RKO (cell line): ENCODE results near the gene NRXN3.

Experiments
- DNase-seq: peaks from one replicate; pipeline ENCODE4 v3.0.0-alpha.2; 2016; ENCODE audit warnings: low spot score

Gene NRXN3

DNA sequence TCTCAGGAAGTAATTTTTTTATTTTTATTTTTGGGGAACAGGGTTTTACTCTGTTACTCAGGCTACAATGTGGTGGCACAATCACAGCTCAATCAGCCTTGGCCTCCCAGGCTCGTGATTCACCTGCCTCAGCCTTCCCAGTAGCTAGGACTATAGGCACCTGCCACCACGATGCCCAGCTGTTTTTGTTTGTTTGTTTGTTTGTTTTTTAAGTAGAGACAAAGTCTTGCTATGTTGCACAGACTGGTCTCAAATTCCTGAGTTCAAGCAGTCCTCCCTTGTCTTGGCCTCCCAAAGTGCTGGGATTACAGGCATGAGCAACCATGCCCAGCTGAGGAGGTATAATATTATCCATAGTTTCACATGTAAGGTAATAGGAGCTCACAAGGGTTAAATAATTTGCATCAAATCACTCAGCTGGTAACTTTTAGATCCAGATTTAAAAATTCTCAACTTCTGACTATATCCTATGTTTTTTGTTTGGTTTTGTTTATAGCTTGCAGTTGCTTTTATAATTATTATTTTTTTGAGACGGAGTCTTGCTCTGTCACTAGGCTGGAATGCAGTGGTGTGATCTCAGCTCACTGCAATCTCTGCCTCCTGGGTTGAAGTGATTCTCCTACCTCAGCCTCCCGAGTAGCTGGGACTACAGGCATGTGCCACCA lies 1411.9 kb downstream of the NRXN3 start:
- no peak for DNase-seq

DNA sequence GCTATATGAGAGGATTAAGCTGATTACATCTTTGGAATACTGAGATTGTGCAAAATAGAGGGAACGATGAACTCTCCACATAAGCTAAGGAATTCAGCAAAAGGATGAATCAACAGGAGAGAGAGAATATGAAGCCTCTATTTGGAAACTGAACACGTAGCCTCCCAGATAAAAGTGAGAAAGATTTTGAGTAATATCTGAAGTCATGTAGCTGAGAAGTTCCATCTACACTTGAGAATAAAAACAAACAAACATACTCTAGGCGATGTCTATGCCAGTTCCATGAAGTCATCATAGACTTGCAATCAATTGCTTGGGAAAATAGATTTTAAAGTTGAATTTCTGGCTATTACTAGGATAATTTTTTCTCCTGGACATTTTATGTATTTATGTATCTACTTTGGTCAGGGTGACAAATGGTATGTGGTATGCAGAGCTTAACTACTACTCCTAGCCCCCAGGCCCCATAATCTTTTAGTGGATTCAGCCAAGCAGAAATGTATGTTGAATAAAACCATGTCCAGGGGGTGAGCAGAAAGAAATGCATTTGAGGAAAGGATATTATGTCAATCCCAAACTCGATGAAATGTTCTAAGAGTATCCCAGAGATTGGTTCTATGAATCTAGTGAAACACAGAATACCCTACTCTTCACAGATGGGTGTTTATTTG lies 1413.7 kb downstream of the NRXN3 start:
- DNase-seq, result no peak

DNA sequence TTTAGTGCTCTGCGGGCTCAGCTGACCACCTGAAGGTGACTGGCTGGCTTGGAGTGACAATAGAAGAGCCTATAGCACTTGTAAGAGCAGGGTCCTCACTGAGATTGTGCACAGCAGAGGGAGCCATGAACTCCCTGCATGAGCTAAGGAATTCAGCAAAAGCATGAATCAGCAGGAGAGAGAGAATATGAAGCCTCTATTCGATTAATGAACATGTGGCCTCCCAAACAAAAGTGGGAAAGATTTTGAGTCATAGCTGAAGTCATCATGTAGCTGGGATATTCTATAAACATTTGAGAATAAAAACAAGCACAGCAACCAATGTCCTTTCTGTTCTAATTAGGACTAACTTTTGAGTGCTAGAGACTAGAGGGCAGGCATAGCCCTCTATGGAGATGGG lies 1414.5 kb downstream of the NRXN3 start:
- DNase-seq, result peak; percentile 26

DNA sequence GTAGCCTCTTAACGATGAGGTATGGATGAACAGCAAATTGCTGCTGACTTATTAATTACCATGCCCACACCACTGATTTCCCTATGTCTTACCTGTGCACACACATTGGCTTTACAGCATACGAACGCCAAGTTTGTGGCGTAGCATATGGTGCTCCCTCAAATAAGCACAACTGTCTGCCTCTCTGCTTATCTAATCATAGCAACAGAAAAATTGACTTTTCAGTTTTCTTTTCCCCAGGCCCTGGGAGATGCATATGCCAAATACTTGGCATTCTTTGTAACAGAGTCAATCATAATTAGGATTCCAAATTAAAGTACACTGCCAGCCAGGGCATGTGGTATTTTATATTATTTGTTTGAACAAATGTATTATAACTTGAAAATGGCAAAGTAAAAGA lies 1415.7 kb downstream of the NRXN3 start:
- no peak for DNase-seq

DNA sequence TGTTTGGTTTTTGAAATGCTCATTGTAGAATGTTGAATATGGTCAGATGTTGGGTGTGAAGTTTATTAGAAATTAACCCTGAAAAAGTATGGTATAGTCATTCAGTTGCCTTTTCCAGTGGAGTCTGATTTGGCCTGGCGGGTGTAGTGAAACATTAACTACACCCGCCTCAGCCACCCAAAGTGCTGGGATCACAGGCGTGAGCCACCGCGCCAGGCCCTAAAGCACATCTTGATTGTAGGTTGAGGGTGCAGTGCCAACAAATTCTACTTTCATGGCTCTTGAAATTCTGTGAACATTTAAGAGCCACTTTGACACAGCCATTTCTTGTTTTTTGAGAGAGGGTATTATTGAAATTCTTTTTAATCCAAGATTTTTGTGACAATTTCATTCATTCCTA lies 1416.2 kb downstream of the NRXN3 start:
- DNase-seq, result no peak

DNA sequence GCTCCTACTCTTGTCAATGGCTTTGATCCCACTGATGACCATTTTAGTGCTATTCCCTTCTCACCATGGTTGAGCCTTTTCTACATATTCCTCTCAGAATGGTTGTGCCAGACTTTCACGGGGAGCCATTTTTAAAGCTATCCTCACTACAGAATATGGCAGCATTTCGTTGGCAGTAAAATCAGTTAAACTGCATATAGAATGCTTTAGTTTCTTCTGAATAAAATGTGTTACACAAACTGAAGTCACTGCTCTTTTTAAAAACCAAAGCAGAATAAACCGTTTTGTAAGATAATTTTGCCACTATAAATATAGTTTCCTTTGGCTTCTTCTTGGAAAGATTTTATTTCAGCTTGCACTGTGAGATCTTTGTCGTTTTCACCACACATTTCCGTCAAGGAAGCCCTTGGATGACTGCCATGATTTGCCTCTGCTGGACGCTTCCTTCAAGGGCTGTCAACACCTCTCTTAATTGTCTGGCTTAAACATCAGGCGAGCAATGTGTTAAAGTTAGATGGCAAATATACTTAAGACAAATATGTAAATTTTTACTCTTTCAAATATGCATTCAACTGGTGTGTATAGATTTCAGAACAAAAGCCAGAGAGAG lies 1416.9 kb downstream of the NRXN3 start:
- no peak for DNase-seq

DNA sequence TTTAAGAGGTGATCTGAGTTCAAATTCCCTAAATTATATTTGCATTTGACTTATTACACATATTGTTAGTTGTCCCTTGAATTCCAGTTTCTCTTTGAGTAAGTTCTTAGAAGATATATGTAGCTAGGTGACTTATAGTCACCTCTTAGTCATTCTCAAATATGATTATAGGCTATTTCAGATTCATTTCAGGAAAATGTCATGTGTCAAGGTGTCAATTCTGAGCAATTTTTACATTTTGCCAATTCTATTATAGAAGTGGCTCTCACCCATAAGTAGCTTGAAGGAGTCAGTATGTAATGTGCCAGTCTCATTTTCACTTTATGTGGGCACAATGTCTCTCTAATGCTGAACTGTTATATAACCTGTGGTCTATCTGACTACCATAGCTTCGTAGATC lies 1417.7 kb downstream of the NRXN3 start:
- DNase-seq, result no peak

DNA sequence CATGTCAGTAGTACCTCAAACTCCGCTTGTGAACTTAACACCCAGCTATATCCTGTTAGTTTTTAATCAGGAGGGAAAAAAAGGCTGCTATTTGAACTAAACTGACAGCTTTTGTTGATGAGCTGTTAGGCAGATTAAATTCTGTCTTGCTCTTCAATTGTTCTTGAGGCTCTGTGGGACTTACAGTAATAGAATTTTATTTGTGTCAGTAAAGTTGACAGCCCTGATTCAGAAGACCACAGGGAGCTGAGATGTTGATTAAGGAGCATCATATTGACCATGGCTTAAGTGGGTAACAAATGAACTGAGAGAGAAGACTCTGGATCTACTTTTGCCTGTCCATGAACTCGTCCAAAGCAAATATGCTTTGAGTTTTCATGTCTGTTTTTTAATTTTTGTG lies 1418.2 kb downstream of the NRXN3 start:
- no peak for DNase-seq

DNA sequence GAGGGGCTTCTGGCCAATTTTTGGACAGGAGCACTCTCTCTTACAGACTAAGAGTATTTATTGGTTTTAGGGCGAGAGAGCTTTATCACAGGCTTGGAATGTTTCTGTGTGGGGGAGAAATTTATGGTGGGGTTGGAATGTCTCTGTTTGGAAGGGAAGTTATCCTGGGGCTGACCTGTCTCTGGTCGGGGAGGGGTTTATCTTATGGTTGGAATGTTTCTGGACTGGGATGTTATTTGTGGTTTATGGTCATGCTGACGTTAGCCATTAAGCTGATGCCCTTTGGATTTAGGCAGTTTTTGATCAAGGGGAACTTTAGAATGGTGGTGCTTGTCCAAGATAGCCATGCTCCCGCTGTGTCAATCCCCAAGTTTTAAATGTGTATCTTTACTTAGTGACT lies 1426.4 kb downstream of the NRXN3 start:
- DNase-seq, result no peak

DNA sequence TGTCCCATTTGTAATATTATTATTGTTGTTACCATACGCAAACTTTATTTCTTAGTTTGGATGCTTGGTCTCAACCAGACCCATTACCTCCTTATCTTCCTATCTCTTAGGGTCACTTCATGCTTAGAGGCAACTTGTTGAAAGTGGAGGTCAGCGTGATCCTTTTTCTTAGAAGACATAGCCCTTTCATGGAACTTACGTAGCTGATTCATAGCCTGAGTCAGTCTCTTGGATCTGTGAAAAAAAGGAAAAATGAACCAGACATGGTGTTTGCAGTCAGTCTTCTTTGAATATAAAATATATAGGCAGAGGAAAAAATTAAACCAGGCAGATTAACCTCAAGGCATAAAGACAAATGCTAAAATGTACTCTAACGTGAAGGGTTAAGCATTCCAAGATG lies 1427.4 kb downstream of the NRXN3 start:
- no peak for DNase-seq

DNA sequence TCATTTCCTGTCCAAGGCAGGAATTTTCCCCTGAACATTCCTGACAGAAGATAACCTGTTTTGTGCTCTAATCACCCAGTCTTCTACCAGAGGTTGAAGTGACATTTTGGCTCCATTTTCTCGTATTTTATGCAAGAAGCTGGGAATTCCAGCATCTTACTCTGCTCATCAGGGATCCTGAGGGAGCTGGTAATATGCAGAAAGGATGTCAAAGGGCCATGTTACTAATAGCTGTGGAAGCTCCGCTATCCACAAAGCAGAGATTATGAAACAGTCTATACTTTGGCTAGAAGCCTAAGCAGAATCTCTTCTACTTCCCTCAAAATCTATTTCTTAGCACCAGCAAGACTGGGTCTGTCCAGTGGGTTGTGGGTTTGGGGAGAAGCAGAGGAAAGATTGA lies 1428.2 kb downstream of the NRXN3 start:
- DNase-seq, result no peak

DNA sequence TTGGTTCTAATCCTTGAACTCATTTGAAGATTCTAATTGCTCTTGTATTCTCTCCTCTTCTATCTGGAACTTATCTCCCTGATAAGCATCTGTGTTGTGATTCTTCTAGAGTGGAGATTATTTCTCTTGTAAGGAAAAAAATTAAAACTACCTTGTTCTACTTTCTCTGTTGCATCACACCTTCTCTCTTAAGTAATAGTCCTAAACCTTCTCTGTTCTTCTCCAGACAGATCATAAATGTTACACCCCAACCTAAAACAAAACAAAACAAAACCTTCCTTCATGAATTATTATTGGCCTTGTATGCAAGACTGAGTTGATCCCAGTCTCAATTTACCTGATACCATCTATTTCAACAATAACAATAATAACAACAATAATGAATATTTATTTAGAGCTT lies 1429.1 kb downstream of the NRXN3 start:
- DNase-seq, result no peak

DNA sequence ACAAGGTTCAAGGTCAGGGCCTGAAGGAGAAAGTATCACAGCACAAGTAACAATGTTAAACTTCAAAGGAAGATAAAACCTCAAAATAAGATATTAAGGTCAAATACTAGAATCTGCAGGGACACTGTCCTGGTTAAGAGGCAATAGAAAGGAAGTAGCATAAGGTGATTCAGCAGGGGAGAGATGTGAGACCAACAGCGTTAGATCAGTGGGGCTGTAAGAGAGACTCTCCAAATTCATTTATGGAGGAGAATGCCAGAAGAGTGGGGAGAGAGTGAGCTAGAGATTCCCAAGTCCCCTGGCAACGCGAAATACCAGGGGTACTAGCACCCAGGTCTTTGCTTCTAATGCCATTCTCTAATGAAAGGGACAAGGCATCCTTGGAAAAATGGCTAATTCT lies 1430.2 kb downstream of the NRXN3 start:
- no peak for DNase-seq

DNA sequence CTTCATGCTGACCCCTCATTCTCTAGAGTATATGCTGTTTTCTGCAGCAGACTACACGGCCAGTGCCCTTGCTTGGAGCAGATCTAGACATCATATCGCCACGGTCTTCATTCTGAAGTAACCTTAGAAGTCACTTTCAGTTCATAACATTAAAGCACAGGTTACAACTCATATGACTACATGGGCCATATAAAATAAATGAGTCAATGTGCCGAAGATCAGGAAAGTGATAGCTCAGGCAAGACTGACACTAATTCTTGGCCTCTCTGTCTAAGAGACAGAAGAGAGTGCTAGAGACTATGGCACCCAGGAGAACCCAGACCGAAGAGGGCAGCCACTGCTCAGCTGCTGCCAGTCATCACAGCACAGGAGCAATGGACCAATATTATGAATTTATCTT lies 1431.4 kb downstream of the NRXN3 start:
- DNase-seq, result no peak

DNA sequence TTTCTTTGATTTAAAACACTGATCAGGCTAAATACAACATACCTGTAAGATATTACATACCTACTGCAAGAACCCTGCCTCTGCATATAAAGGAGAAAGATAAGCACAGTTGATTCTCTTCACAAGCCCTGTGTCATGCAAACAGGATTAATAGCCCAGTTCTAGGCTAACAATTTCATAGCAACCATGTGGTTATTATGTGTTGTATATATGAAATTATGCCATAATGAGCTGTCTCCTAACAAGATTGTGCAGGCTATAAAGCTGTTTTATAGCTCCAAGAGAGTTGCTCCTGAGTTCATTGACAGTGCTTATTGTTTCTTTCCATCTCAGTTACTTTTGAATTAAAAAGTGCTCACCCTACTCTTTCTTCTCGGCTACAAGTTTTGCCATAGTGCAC lies 1431.9 kb downstream of the NRXN3 start:
- no peak for DNase-seq

DNA sequence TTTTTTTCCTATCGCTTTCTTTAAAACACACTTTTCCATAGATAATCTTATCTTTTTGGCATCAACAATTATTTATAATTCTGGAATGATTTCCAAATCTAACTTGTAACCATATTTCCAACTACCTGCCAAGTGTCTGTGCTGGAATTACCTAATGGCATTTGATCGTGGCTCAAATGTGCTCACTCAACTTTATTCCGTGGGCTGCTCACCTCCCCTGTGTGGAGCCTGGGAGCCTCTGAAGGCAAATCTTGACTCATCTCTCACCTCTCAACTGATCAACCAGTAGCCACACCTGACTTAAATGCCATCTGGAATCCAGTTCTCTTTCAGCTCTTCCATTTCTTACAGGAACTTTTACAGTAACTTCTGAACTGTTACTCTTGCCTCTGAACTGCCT lies 1432.6 kb downstream of the NRXN3 start:
- DNase-seq, result no peak

DNA sequence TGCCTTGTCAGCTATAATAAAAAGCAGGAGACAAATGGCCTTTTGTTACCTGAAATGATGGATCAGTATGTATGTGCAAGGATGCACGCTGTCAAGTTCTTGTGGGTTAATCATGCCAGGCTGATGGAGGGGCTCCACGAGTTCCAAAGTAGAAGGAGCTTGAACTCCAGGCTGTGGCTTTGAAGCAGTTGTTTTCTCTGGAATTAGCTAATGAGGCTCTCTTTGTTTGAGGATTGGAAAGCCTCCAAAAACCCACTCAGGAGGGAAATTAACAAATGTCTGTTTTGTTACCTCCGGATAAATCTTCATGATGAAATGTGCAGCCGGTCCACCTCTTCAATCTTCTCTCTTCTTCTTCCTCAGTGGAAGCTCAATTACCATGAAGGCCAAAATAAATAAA lies 1435.7 kb downstream of the NRXN3 start:
- no peak for DNase-seq

DNA sequence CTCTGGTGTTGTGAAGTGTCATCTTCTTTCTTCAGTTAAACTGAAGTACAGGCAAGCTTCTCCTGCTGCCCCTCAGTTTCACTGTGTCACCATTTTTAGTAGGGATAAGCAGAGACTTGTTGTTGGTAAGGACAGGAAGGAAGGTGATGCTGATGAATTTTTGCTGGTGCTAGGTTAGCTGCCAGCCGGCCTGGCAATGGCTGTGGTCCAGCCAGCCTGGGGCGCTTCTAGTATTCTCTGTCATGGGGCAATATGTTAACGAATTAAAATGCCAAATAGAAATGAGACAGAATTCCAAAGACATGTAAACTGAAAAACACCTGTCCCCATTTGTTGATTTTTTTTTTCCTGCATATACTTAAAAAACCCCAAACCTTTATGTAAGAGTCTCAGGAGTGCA lies 1438.3 kb downstream of the NRXN3 start:
- no peak for DNase-seq

DNA sequence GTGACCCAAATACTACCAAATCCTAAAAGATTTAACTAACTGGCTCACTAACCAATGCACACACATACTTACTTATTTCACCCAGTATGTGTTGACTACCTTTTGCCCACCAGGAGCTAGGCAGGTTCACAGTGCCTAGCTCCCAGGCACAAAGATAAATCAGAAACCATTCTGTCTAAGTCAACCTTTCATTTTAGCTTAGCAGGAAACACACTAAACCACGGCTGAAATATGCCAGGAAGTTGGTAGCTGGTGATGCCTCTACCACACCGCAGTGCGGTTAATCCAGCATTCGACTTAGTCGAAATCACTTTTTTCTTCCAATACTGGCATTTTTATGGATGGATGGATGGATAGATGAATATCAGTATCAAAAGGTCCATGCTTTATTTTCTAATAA lies 1443.5 kb downstream of the NRXN3 start:
- DNase-seq, result no peak

DNA sequence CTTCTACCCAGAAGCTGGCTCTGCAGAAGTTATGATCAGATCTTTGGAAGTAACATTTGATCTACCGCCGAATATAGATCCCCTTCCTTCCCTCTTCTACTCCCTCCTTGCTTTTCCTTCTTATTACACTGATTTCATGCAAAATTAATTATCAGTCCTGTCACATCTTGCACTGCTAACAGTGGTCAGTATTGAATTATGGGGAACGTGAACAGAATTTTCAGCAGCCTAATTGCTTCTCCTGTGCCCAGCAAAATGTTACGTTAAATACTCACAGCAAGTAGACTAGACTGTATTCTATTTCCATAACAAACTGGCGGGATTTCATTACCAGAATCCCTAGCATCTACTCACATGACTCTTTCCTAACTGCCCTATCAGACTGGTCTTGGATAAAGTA lies 1444.3 kb downstream of the NRXN3 start:
- no peak for DNase-seq

DNA sequence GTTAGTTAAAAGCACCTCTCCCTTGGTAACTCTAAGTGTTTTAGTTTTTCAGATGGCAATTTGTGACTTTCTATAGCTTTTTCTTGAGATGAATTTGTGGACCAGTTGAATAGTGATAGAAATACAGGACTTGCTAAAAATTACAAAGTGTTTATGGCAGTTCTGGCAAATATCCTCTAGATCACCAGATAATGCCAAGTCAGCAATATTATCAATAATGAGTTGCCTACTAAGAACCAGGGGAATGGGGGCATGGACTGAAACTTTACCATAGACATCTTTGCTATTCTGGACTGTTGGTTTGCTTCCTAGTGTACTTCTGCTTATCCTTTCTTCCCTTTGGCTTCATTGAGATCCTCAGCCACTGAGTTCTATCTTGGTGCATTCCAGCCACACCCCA lies 1456.9 kb downstream of the NRXN3 start:
- no peak for DNase-seq

DNA sequence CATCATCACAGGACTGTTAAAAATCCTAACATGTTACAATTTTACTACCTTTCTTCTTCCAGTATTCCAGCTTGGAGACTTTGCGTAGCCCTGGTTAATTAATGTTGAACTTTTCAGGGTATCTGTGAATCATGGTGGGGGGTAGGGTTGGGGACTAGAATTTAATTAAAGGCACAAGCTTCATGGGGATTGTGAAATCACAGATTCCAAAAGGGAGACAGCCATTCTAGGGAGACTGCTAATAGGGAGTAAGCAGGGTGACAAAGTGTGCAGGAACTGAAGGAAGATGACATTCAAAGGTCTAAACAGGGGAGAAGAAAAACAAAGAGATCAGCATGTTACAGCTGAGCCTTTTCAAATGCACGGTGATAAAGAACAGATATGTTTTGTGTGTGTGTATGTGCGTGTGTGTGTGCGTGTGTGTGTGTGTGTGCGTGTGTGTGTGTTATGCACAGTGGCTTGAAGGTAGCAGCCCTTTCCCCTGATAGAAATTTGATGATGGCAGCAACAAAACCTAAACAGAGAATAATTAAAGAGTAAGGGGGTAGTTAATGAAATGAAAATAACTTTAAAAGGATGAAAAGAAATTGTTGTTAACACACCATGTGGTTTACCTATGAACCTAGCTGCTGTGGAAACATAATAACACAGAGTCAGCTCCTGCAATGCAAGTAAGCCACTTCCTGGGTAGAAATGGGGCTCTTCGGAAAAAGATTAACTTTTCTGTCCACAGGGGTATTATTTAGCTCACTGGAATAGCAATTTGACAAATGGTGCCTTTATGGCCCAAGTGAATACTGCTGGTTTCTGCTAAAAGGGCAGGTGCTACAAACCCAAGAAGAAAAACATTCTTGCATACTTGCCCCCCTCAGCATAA lies 1459.5 kb downstream of the NRXN3 start:
- DNase-seq, result no peak
